ENCODE results near the gene KCNA1.

DNA sequence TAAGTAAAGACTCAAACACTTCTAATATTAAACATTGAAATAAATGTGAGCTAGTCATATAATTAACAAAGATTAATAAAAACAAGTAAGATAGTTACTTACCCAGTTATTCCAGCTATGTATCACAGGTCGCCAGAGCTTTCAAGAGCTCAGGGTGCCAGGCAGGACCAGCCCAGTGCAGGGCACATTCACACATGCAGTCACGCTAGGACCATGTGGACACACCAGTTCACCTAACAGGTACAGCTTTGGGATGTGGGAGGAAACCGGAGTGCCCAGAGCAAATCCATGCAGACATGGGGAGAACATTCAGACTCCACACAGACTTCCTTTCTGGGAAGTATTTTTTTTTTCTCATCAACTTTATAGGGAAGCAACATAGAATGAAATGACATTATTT lies 39.3 kb upstream of the KCNA1 start:
- TF ChIP-seq, protein P1, sequence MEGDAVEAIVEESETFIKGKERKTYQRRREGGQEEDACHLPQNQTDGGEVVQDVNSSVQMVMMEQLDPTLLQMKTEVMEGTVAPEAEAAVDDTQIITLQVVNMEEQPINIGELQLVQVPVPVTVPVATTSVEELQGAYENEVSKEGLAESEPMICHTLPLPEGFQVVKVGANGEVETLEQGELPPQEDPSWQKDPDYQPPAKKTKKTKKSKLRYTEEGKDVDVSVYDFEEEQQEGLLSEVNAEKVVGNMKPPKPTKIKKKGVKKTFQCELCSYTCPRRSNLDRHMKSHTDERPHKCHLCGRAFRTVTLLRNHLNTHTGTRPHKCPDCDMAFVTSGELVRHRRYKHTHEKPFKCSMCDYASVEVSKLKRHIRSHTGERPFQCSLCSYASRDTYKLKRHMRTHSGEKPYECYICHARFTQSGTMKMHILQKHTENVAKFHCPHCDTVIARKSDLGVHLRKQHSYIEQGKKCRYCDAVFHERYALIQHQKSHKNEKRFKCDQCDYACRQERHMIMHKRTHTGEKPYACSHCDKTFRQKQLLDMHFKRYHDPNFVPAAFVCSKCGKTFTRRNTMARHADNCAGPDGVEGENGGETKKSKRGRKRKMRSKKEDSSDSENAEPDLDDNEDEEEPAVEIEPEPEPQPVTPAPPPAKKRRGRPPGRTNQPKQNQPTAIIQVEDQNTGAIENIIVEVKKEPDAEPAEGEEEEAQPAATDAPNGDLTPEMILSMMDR (IDR thresholded peaks at IDR 0.05) = no peak
- TF ChIP-seq POLR2A (IDR thresholded peaks at IDR 0.05) = no peak

Measured in thyroid gland (tissue), 4 donors.